GM18909 (cell line): ENCODE data around the gene MPRIP.

Experiments
- ATAC-seq: cut with Tn5 transposase; IDR thresholded peaks from one replicate; pipeline ENCODE4 v1.9.1; 2021; ENCODE audit warnings: mild to moderate bottlenecking; ENCODE audit not compliant: unreplicated experiment, poor library complexity

The MPRIP gene

GRCh38 chr17:17048106-17048505, 5.8 kb downstream of the MPRIP start:
- no peak for ATAC-seq

- no peak for ATAC-seq
These were observed 8.4 kb downstream of the MPRIP start for GRCh38 chr17:17050346-17051345.

DNA sequence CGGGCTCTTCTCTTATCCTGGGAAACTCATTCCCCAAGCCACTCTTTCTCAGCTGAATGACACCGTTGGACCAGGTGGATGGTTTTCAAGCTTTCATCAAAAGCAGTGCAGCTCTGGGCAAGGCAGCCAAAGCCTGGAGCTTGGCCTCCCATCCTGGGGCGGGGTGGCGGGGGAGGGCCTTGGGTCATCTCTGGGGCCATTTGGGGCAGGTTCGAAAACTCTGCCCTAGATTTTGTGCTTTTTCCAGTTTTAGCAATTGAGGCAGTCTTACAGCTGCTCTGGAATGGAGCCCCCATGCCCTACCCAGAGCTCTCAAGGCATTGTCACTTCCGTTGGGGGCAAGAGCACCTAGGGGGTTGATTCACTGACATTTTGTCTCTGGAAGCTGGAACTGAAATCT, 9.1 kb downstream of the MPRIP start:
- no peak for ATAC-seq

GRCh38 chr17:17051791-17052461, 9.7 kb downstream of the MPRIP start:
- ATAC-seq = no peak

- ATAC-seq = no peak
These were observed 10.4 kb downstream of the MPRIP start for GRCh38 chr17:17052462-17053221.

DNA sequence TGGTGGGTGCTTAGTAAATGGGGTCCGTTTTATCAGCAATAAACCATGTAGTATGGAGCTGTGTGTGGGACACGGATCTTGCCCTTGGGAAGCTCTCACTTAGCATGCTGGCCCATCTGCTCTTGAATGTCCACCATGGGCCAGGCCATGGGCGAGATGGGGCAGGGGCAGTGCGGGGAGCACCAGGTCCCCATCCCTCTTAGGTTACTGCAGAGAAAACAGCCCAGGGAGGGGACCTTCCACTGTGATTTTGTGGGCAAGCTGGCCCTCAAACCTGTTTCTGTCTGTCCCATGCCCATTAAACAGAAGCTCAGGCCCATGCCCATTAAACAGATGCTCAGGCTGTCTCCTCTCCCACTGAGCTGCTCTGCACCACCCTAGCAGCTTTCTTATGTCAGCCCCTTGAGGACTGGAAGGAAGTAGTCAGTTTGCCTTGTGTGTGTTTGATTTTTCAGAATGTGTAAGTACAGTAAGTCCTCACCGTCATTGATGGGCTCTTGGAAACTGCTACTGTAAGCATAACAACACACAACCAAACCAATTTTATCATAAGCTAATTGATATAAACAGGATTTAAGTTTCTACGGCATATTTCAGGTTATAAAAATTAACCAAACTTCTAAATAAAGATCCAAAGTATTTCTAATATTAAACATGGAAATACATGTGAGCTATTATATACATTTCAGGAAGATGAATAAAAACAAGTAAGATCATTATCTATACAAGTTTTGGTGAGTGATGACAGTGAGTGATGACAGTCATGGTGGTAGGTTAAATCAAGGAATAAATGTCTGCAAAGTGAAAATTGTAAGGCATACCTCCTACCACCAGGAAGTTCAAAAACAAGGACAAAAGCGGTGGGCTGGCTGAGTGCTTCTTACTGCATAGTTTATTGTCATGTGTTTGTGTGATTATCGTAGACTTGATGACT, 11.5 kb downstream of the MPRIP start:
- no peak for ATAC-seq

DNA sequence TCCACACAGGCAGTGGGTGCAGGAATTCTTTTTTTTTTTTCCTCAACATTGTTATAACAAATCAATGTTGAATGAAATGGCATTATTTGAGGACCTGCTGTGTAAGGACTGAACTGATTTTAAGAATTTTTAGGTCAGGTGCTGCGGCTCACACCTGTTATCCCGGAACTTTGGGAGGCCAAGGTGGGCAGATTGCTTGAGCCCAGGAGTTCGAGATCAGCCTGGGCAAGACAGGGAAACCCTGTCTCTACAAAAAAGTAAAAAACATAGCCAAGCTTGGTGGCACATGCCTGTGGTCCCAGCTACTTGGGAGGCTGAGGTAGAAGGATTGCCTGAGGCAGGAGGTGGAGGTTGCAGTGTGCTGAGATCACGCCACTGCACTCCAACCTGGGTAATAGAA, 12.4 kb downstream of the MPRIP start:
- no peak for ATAC-seq

DNA sequence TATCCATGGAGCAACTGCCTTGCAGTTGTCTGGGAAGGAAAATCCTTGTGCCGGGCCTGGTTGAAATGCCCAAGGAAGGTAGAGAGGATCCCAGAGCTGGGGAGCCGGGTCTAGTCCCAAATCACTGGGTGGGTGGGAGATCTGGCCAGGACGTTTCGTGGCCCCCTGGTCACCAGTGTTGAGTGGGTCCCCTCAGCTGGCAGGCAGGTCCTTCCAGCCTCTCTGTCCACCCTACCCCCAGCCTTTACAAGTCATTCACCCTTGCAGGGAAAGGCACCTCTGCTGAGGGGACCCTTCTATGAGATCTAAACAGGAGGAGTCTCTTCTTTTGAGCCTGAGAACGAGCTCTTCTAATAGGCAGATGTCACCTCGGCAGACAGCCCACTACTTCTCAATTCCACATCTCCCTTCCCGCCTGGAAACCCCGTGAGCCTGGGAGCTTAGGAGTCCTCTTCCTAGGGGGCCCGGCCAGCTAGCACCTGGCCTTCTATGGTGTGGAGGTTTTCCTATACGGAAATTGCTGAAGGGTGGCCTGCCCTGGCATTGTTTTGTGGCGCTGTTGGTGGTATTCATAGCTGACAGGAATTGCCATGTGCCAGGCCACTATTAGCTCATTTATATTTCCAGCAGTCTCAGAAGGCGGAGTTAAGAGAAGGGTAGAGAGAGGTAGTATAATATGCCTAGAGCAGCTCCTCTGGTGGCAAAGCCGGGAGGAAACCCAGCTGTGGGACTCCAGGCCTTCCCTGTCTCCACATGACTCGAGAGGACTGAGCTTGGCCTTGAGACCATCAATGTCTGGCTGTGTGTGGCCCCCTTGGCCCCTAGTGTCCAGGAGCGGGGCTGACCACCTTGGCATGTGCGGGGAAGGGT, 13.3 kb downstream of the MPRIP start:
- ATAC-seq = no peak

GRCh38 chr17:17056156-17056539, 13.9 kb downstream of the MPRIP start:
- no peak for ATAC-seq

- no peak for ATAC-seq
These were observed 14.8 kb downstream of the MPRIP start for GRCh38 chr17:17057057-17057551.

DNA sequence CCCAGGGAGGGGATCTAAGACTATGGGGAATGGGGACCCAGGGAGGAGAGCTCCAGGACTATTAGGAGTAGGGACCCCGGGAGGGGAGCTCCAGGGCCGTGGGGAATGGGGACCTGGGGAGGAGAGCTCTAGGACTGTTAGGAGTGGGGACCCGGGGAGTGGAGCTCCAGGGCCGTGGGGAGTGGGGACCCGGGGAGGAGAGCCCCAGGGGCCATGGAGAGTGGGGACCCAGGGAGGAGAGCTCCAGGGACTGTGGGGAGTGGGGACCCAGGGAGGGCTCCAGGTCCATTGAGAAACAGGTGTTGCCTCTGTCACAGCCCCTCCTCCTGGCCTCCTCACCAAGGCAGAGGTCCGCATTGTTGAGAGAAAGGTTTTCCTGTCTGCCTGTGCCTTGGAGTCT, 16.0 kb downstream of the MPRIP start:
- ATAC-seq = no peak

DNA sequence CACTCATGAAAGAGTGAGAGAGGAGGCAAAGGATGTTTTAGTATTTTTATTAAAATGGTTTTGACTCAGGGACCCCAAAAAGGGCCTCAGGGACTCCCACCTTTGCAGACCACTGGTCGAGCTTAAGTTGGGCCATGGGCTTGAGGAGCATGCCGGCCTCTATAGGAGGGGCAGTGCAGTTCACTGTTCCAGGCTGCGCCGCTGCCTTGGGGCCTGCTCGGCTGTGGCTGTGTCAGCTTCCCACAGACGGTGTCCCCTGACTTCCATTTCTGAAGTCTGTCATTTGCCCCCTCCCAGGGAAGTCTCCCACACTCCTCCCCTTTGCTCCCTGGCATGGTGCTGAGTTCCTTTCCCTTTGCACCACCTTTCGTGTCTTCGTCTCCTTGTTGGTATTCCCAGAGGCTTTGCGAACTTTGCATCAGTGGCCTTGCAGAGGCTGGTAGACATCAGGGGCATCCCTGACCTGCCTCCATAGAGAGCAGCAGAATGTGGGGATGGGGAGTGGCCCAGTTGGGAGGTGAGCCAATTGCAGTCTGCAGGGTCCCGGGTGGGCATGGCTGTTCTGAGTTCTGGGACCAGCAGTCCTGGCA, 17.1 kb downstream of the MPRIP start:
- no peak for ATAC-seq

DNA sequence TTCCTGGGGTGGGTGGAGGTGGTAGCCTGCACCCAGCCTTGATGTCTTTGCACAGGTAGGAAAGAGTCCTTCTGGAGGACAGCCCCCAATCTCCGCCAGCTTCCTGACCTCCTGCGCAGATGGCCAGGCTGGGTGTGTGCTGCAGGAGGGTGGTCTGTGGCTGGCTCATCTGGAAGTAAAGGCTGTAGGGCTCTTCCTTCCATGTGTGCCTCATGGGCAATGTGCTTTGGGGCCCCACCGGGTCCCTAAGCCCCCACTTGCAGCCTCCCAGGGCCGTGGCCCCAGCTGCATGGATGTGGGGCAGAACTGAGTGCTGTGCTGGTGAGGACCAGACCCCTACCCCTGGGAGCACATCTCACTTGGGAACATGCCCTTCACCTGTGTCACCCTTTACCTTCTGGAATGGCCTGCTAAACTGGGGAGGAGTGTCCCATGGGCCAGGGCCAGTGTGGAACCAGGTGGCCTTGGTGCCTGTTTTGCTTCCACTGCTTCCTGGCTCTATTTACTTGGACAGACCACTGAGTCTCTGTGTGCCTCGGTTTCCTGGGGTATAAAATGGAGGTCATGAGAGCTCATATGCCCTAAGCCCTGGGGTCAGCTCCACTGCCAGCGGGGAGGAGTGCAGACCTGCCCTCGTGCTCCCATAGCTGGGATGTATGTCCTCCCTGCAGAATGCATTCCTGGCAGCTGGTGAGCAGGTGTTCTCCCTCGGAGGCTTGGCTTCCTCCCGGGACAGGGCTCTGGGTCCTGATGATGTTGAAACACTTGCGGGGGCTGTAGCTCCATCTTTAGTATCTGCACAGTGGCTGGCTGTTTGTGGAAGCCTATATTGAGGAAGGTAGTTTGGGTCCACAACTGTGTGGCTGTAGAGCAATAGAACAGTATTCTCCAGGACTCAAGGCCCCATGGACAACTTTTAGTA, 18.0 kb downstream of the MPRIP start:
- ATAC-seq = no peak

GRCh38 chr17:17060930-17061329, 18.7 kb downstream of the MPRIP start:
- no peak for ATAC-seq

GRCh38 chr17:17061516-17061915, 19.3 kb downstream of the MPRIP start:
- ATAC-seq = no peak

DNA sequence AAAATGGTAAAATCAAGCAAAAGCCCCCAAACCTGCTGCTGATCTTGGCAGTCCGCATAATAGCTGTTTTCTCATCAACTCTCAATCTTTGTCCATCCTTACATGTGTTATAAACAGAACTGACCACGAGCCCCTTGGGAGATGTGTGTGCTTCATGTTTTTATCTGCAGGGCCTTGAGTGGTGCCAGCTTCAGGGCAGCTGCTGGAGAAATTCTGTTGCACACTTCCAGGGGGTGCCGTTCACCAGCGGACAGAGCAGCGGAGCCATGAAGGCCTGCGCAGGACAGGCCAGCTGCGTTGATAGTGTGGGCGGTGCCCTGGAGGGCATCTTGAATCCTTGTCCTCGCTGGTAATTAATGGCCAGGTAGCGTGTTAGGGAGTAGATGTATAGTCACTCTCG, 20.1 kb downstream of the MPRIP start:
- ATAC-seq = no peak

GRCh38 chr17:17062866-17063265, 20.6 kb downstream of the MPRIP start:
- no peak for ATAC-seq
